Measurements from ENCODE around the gene SLC5A3. TPM values are rescaled to one million over a fixed set of nuclear protein-coding genes. Genes with fewer than 3 reads are reported as not detected.

The SLC5A3 gene
- total and polyA plus RNA-seq, 10 of the 15 experiments (the other 5 are each of a cell fraction or from before 2014, with no cell fraction given): 3.3 to 21.4 (median 12.0) TPM

GRCh38 chr21:34097442-34097841, 24.1 kb downstream of the SLC5A3 start:
- no peak overlapping the region for H3K4me2 ChIP-seq (ENCODE audit: control insufficient read depth, insufficient read depth)
- no peaks in the 10 kb centered on the region for H3K27me3 ChIP-seq (replicated peaks in 1 of 2; ENCODE audit: control insufficient read depth in 2 of 2, insufficient read depth in 2 of 2, low read length in 1 of 2)
- RAD21 ChIA-PET (ENCODE audit: unreplicated experiment): no interaction called here
- in situ Hi-C loops (cut with MboI) (no loop called here), intact Hi-C loops (cut with micrococcal nuclease; ENCODE audit: unreplicated experiment) (no loop called here)
- peaks cover 7% of the 10 kb centered on the region; the same call in 1 of the 2 replicates for H3K4me1 ChIP-seq (ENCODE audit: control insufficient read depth, insufficient read depth, low read length)
- H2AFZ ChIP-seq (ENCODE audit: control insufficient read depth, low read depth, low read length): no peak overlapping the region
- peak; percentile 40 for ATAC-seq
- H3K4me3 ChIP-seq: no peak overlapping the region
- FAIRE-seq: no peak
- POLR2A ChIA-PET: no interaction called here
- TF ChIP-seq HDGF (IDR thresholded peaks at IDR 0.05) (no peak), EZH2 (IDR thresholded peaks at IDR 0.05; ENCODE audit: borderline replicate concordance, control insufficient read depth, low read depth, low read length) (no peak), BCL3 (IDR thresholded peaks at IDR 0.05; ENCODE audit: borderline replicate concordance, insufficient read depth, low read depth, low read length, poor library complexity, severe bottlenecking) (no peak), E4F1 (IDR thresholded peaks at IDR 0.05; ENCODE audit: borderline replicate concordance, partially characterized antibody) (no peak), JUNB (IDR thresholded peaks at IDR 0.05) (no peak), MEF2B (IDR thresholded peaks at IDR 0.05; ENCODE audit: partially characterized antibody, poor library complexity, severe bottlenecking) (no peak), USF2 (IDR thresholded peaks at IDR 0.05; ENCODE audit: borderline replicate concordance, low read depth, low read length) (no peak), ELK1 (IDR thresholded peaks at IDR 0.05; ENCODE audit: low read depth, low read length) (no peak), ZNF384 (IDR thresholded peaks at IDR 0.05; ENCODE audit: borderline replicate concordance, low read depth, low read length) (no peak), SMAD1 (IDR thresholded peaks at IDR 0.05; ENCODE audit: low read depth, partially characterized antibody) (no peak), CTCF (IDR thresholded peaks at IDR 0.05 in 2 of 3, conservative IDR thresholded peaks at IDR 0.05 in 1 of 3; ENCODE audit: control insufficient read depth in 2 of 3, extremely low read depth in 1 of 3, insufficient read depth in 1 of 3, low read depth in 3 of 3, low read length in 3 of 3) (no peak), ZBED1 (IDR thresholded peaks at IDR 0.05; ENCODE audit: borderline replicate concordance) (no peak), CEBPB (IDR thresholded peaks at IDR 0.05; ENCODE audit: borderline replicate concordance in 1 of 2, low read depth in 2 of 2, low read length in 2 of 2) (no peak)
- no peaks in the 10 kb centered on the region for H4K20me1 ChIP-seq (ENCODE audit: control insufficient read depth, insufficient read depth)
- H3K9me3 ChIP-seq (replicated peaks; ENCODE audit: control insufficient read depth, insufficient read depth, low read length): no peaks in the 10 kb centered on the region
- CTCF ChIA-PET: no interaction called here
- H3K36me3 ChIP-seq (ENCODE audit: control insufficient read depth in 2 of 2, insufficient read depth in 2 of 2, low read length in 1 of 2): peaks cover 8 to 9% of the 10 kb centered on the region in 2 experiments
- no peak overlapping the region for H3K27ac ChIP-seq (ENCODE audit: control insufficient read depth, insufficient read depth)
- SMC1A ChIA-PET (ENCODE audit: uncharacterized antibody, unreplicated experiment): no interaction called here
- no peak overlapping the region for H3K9ac ChIP-seq (ENCODE audit: control insufficient read depth, insufficient read depth, low read length)
- BruUV-seq (replicated peaks): no TSS peak
- WGBS (ENCODE audit: insufficient coverage, insufficient replicate concordance, low lambda C conversion rate, missing lambda C conversion rate): 50% methylated on average over 2 of the region's 2 CpGs
- H3K79me2 ChIP-seq (ENCODE audit: control insufficient read depth, insufficient read depth, low read length): peaks cover 31% of the 10 kb centered on the region
- DNase-seq (ENCODE audit: low read depth, low spot score): no peak
